Thyroid gland (tissue), 4 donors: ENCODE results near the gene CD300C. TPM values are rescaled to one million over a fixed set of nuclear protein-coding genes. Genes with fewer than 3 reads are reported as not detected.

Experiments
- DNase-seq, 2 donors: peaks; one replicate each; pipeline ENCODE4 v3.0.0-alpha.2; 2019
- H3K27ac ChIP-seq, 3 donors: fragments of 200-600 bp; sonication (generic); 1 replicate in 2 of 3; 2 replicates in 1 of 3; pipeline ENCODE4 v1.5.1; 2016 to 2019; ENCODE audit warnings: mild to moderate bottlenecking in 1 of 3, moderate library complexity in 1 of 3
- H3K27me3 ChIP-seq: fragments of 200-600 bp; sonication (generic); one replicate; pipeline ENCODE4 v1.5.1; 2019
- H3K36me3 ChIP-seq, 2 donors: fragments of 200-600 bp; sonication (generic); one replicate each; pipeline ENCODE4 v1.5.1; 2016 to 2019
- H3K4me1 ChIP-seq, 2 donors: fragments of 200-600 bp; sonication (generic); one replicate each; pipeline ENCODE4 v1.5.1; 2017 to 2019
- H3K4me3 ChIP-seq, 3 donors: fragments of 200-600 bp; sonication (generic); replicated peaks in 1 of 3; 1 replicate in 2 of 3; 2 replicates in 1 of 3; pipeline ENCODE4 v1.5.1; 2016; ENCODE audit warnings: mild to moderate bottlenecking in 1 of 3
- H3K9me3 ChIP-seq: fragments of 200-600 bp; sonication (generic); one replicate; pipeline ENCODE4 v1.5.1; 2017
- POLR2A ChIP-seq, 2 donors: fragments of 450-650 bp; IDR thresholded peaks; one replicate each; pipeline ENCODE4 v1.6.1; 2017; ENCODE audit warnings: antibody characterized with exemption in 2 of 2, mild to moderate bottlenecking in 2 of 2, moderate library complexity in 1 of 2
- WGBS, 2 donors: methylation state at CpG; one replicate each; pipeline ENCODE4 v1.1.5; 2017; 5-methylcytosine and 5-hydroxymethylcytosine counted together
- intact Hi-C: fragments of 100-400 bp; cut with DNase I; formaldehyde crosslinking; loops from one replicate; pipeline ENCODE4 v1.15.1; 2023
- total RNA-seq, 4 donors: library from RNA; depleted of rRNA; stranded (reverse); fragments of >200 nt; gene quantifications; one replicate each; pipeline ENCODE4 v1.2.3, GENCODE V29; 2016
- TF ChIP-seq, protein P1 (sequence below), 6 experiments: fragments of 200-600 bp in 3 of 6; fragments of 450-650 bp in 3 of 6; sonication (generic) in 3 of 6; IDR thresholded peaks; one replicate each; pipeline ENCODE4 v1.5.1; 2016 to 2019; ENCODE audit warnings: antibody characterized with exemption in 6 of 6, mild to moderate bottlenecking in 2 of 6, inconsistent platforms in 1 of 6, moderate library complexity in 1 of 6

The CD300C gene
- total RNA-seq, 4 donors from 2014 or later, result 0.45 to 1.2 (median 1.1) TPM; not detected in 1

DNA sequence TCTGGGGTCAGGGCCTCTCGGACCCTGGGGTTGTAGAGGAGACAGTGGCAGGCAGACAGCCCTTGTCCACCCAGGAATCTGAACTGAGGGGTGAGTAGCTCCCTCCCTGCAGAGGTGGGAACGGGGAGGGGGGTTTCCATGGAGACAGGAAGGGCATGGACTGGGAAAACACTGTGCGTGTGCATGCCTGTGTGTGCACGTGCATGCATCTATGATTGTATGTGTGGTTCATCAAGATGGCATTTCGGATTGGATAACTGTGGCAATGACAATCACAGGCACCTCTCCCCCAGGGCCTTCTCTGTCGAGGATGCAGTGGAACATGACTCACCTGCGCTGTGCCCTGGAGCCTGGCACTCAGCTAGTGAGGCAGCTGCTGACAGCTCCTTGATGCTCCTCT, 6.1 kb upstream of the CD300C start:
- intact Hi-C loops, result no loop called here
- Histone ChIP-seq H3K4me3 (no peak overlapping the region), H3K27ac (no peak overlapping the region), H3K27me3 (no peaks in the 10 kb centered on the region), H3K9me3 (no peaks in the 10 kb centered on the region), H3K36me3 (no peaks in the 10 kb centered on the region), H3K4me1 (no peaks in the 10 kb centered on the region)
- no peak for DNase-seq
- WGBS, 2 donors, result 53 to 61% methylated on average over 7 of the region's 7 CpGs
- TF ChIP-seq, protein P1, sequence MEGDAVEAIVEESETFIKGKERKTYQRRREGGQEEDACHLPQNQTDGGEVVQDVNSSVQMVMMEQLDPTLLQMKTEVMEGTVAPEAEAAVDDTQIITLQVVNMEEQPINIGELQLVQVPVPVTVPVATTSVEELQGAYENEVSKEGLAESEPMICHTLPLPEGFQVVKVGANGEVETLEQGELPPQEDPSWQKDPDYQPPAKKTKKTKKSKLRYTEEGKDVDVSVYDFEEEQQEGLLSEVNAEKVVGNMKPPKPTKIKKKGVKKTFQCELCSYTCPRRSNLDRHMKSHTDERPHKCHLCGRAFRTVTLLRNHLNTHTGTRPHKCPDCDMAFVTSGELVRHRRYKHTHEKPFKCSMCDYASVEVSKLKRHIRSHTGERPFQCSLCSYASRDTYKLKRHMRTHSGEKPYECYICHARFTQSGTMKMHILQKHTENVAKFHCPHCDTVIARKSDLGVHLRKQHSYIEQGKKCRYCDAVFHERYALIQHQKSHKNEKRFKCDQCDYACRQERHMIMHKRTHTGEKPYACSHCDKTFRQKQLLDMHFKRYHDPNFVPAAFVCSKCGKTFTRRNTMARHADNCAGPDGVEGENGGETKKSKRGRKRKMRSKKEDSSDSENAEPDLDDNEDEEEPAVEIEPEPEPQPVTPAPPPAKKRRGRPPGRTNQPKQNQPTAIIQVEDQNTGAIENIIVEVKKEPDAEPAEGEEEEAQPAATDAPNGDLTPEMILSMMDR (IDR thresholded peaks at IDR 0.05), result no peak
- TF ChIP-seq POLR2A (IDR thresholded peaks at IDR 0.05), result no peak

DNA sequence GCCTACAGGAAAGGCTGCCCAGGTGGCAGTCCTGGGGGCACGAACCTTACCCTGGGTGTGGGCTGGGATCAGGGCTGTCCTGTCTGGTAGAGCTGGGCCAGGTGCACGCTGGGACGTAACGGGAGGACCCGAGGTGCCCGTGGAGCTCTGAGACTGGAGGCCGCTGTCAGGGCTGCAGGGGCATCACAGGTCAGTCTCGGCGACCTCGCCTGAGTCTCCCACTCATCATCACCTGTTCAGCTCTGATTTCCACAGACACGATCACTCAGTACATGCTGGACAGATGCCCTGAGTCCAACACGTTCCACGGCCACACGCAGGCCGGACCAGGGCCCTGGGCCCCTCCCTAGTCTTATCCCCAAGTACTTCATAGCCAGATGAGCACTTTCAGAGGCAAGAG, 4.7 kb upstream of the CD300C start:
- no peaks in the 10 kb centered on the region for H3K36me3 ChIP-seq

DNA sequence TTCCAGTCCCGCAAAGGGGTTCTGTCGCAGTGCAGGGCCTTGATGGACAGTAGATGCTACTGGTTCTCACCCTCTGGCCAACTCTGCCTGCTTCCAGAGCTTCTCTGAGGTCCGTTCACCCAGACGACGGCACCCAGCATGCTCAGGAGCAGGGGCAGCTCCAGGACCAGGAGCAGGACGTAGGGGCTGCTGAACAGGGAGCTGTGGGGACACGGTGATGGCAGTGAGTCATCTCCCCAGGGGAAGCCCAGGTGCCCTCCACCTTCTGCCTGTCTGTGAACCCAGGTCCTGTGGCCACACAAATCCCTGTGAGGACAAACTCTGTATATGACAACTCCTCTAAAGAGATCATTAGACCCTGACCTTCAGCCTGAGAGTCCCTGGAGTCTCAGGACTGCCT, 3.4 kb upstream of the CD300C start:
- H3K27ac ChIP-seq, result no peak overlapping the region
- intact Hi-C loops, result no loop called here
- TF ChIP-seq, protein P1 (IDR thresholded peaks at IDR 0.05), result no peak
- TF ChIP-seq POLR2A (IDR thresholded peaks at IDR 0.05), result no peak
- 96 to 100% methylated on average over 2 of the region's 7 CpGs for WGBS, 2 donors
- no peak overlapping the region for H3K4me3 ChIP-seq
- no peaks in the 10 kb centered on the region for H3K36me3 ChIP-seq
- H3K27me3 ChIP-seq, result no peaks in the 10 kb centered on the region
- no peaks in the 10 kb centered on the region for H3K9me3 ChIP-seq
- no peak for DNase-seq
- peaks cover 0 to 8% of the 10 kb centered on the region in 2 donors for H3K4me1 ChIP-seq

More for the DNA sequence above, 4.7 kb upstream of the CD300C start:
- no peak overlapping the region for H3K4me3 ChIP-seq
- WGBS, 2 donors, result 74 to 89% methylated on average over 13 to 15 of the region's 15 CpGs
- intact Hi-C loops, result no loop called here
- TF ChIP-seq, protein P1 (IDR thresholded peaks at IDR 0.05), result no peak
- TF ChIP-seq POLR2A (IDR thresholded peaks at IDR 0.05), result no peak
- no peaks in the 10 kb centered on the region for H3K27me3 ChIP-seq
- DNase-seq, result no peak
- H3K9me3 ChIP-seq, result no peaks in the 10 kb centered on the region
- no peak overlapping the region for H3K27ac ChIP-seq
- H3K4me1 ChIP-seq, result peaks cover 0 to 5% of the 10 kb centered on the region in 2 donors

DNA sequence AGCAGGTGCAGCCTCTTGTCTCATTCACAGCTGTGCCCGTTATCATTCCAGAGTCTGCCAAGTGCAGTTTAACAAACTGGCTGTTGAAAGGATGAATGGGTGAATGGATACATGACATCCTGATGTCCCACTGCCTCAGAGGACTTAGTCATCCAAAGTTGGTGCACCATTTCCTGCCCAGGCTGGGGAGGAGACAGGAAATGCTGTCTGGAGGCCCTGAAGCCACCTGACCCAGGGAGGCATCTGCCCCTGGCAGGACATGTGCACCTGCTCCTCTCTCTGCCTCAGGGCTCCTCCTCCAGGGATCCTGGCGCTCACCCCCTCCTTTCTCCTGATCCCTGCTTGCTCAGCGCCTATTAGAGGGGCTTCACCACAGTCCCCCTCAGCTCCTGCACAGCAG, 1.8 kb upstream of the CD300C start:
- Histone ChIP-seq H3K4me1 (peaks cover 0 to 8% of the 10 kb centered on the region in 2 donors), H3K27ac (no peak overlapping the region), H3K4me3 (no peak overlapping the region), H3K36me3 (no peaks in the 10 kb centered on the region), H3K27me3 (no peaks in the 10 kb centered on the region), H3K9me3 (no peaks in the 10 kb centered on the region)
- intact Hi-C loops, result no loop called here
- TF ChIP-seq POLR2A (IDR thresholded peaks at IDR 0.05), result no peak
- TF ChIP-seq, protein P1 (IDR thresholded peaks at IDR 0.05), result no peak
- WGBS, 2 donors, result 80 to 93% methylated on average over 3 of the region's 3 CpGs
- DNase-seq, result no peak

DNA sequence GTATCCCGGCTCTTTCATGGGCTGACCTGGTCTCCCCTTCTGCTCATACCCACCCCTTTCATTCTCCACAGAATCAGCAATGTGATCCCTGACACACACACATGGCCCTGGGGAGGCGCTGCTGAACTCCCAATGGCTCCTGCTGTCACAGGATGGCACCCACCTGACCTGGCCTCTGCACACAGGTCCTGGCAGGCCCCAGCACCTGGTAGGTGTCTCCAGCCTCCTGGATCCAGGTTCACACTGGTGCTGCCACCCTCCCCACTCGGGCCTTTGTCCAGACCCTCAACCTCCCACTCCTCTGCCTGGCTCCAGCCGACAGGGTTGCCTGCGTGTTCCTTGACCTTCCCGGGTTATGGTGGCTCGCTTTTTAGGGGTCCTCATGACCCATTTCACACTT, 1.3 kb upstream of the CD300C start:
- H3K9me3 ChIP-seq, result no peaks in the 10 kb centered on the region
- H3K4me3 ChIP-seq, result no peak overlapping the region
- intact Hi-C loops, result no loop called here
- DNase-seq, result no peak
- no peaks in the 10 kb centered on the region for H3K36me3 ChIP-seq
- H3K27me3 ChIP-seq, result no peaks in the 10 kb centered on the region
- TF ChIP-seq POLR2A (IDR thresholded peaks at IDR 0.05), result no peak
- TF ChIP-seq, protein P1 (IDR thresholded peaks at IDR 0.05), result no peak
- peaks cover 0 to 8% of the 10 kb centered on the region in 2 donors for H3K4me1 ChIP-seq
- 90 to 94% methylated on average over 7 of the region's 7 CpGs for WGBS, 2 donors
- no peak overlapping the region for H3K27ac ChIP-seq
